Inferior parietal cortex (tissue), 1 donor: ENCODE data around the gene KCNH4.
"Not testable (repeated sequence)": the region's sequence is repeated elsewhere in the genome, so short reads cannot be mapped to it uniquely, and the experiment has no call there.

Source experiments
- DNase-seq: peaks from one replicate; pipeline ENCODE4 v3.0.0-alpha.2; 2016; ENCODE audit errors: extremely low spot score

Gene KCNH4

DNA sequence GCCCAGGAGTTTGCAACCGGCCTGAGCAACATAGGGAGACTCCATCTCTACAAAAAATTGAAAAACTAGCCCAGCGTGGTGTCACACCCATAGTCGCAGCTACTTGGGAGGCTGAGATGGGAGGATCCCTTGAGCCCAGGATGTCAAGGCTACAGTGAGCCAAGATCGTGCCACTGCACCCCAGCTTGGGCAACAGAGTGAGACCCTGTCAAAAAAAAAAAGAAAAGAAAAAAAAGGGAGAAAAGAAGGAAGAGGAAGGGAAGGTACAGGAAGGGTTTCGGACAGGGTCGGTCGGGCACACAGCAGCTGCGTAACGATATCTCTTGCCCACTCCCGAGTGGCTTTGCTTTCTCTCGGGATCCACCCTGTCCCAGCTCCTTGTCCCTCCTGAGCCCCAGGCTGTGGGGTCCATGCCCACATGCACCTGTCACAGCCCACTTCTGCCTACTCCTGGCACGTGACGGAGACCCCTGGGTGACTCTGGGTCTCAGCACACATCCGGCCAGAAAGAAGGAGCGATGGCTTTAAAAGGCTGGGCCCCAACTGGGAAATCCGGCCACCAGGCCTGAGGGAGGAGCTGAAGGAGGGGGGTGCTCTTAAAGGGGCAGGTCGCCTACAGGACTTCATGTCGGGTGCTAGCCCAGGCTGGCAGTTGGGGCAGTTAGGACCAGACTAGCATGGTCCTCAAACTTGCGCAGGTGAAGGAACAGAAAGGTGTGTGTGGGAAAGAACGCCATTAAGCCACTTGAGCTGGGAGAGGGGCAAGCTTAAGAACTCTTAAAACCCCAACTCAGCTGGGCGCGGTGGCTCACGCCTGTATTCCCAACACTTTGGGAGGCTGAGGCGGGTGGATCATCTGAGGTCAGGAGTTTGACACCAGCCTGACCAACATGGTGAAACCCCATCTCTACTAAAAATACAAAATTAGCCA is 13.3 kb upstream of the KCNH4 start, which contains the start of gene GHDC:
GHDC (minus strand) TSS at position 526 of the 931 bp plus-strand sequence. CDS start 913 bp downstream, outside the sequence.
- peak; percentile 87 for DNase-seq

DNA sequence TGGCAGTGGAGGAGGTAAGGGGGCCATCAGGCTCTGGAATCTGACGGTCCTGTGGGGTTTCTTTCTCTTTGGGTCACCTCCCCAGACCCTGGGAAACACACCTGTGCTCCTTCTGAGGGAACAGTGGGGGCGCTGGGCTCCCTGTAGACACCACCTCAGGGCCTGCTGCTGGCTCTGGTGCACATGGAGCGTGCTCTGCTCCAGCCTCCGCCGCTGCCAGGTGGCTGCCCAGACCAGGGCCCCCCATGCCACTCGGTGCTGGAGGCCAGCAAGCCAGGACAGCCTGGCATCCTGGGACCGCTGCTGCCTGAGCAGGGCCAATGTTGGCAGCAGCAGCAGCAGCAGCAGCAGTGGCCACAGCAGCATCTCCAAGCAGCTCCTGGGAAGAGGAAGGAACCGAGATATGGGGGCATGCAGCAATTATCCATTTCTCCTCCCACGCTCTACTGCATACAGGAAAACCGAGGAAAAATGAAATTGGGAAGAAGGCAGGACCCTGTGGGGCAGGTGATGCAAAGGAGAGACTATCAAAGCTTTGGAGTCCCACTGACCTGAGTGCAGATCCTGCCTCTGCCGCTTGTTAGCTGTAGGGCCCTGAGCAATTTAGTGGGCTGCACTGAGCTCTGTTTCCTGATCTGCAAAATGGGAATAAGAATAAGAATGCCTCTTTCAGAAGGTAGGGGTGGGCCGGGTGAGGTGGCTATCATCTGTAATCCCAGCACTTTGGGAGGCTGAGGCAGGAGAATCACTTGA is 12.4 kb upstream of the KCNH4 start:
- no peak for DNase-seq

- no peak for DNase-seq
These were observed 11.5 kb upstream of the KCNH4 start for GRCh38 chr17:42192189-42193126.

GRCh38 chr17:42191275-42191608 is 10.3 kb upstream of the KCNH4 start:
- DNase-seq: no peak

DNA sequence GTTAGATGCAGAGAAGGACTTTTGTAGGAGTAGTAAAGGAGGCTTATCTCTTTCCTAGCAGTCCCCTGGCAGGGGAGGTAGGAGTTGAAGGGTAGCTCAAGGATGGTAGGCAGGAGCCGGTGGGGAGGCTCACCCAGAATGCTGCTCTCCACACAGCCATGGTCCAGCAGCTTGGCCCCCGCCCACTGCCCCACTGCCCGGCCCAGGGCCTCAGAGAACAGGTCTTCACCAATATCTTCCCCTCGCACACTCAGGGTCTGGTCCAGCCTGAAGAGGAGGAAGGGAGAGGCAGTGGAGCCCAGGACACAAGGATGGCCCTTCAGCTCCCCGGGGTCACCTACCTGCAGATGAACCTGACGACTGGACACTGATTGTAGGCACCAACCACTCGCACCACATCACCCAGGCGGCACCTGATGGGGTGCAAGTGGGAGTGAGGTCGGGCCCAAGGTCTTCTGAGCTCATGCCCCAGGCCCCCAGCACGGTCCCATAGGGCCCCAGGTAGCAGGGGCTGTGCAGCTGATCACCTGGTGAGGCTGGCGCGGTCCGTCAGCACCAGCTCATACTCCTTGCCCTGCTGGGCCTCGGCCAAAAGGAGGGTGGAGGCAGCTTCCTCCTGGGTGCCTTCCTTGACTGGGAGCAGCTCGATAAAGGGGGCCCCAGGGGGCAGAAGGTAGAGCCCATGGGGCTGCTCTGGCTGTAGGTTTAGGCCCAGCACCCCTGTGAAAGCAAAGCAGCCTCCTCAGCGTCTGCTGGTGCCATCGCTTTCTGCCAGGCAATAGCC is 9.7 kb upstream of the KCNH4 start:
- no peak for DNase-seq

DNA sequence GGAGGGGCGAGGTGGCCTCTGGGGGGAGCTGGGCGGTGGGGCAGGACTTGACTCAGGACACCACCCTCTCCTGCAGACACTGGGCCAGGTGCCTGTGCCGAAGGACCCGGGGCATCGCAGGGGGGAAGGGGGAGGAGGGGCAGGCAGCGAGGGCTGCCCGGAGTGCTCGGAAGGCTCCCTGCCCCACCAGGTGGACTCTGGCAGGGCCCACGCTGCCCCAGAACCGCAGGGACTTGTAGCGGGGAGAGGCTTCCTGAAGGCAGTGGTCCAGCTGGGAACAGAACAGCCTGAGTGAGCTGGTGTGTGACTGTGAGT is 8.7 kb upstream of the KCNH4 start:
- no peak for DNase-seq

- no peak for DNase-seq
These were observed 8.1 kb upstream of the KCNH4 start for GRCh38 chr17:42188749-42189650.

DNA sequence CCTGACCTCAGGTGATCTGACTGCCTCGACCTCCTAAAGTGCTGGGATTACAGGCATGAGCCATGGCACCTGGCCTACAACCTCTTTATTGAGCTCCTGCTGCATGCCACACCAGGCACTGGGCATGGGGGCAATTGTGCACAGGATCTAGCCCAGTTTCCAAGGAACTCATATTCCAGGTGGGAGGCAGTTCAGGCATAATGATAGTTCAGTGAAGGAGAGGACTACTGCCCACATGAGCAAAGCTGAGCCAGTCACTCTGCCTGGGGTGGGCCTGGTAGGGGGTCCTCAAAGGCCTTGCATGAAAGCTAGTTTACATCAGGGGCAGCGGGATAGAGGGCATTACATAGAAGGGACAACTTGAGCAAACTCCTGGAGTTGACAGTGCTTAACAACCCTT is 6.9 kb upstream of the KCNH4 start:
- no peak for DNase-seq

DNA sequence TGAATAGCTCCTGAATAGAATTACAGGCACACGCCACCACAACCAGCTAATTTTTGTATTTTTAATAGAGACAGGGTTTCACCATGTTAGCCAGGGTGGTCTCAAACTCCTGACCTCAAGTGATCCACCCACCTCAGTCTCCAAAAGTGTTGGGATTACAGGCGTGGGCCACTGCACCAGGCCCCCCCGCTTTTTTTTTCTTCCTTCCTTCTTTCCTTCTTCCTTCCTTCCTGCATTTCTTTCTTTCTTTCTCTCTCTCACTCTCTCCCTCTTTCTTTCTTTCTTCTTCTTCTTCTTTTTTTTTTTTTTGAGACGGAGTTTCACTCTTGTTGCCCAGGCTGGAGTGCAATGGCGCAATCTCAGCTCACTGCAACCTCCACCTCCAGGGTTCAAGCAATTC is 5.2 kb upstream of the KCNH4 start:
- not testable (repeated sequence) for DNase-seq

DNA sequence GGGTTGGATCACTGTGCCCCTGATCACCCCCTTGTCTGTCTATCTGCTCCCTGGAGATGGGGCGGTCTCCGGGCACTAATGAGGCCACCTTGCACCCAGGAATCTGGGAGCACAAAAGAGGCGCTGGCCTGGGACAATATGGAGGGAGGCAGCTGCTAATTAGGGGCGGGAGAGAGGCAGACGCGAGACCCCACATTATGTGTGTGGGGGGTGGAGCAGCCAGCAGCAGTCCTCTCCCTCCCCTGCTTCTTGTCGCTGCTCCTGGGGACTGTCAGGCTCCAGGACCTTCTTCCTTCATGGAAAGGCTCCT is 4.6 kb upstream of the KCNH4 start:
- no peak for DNase-seq

DNA sequence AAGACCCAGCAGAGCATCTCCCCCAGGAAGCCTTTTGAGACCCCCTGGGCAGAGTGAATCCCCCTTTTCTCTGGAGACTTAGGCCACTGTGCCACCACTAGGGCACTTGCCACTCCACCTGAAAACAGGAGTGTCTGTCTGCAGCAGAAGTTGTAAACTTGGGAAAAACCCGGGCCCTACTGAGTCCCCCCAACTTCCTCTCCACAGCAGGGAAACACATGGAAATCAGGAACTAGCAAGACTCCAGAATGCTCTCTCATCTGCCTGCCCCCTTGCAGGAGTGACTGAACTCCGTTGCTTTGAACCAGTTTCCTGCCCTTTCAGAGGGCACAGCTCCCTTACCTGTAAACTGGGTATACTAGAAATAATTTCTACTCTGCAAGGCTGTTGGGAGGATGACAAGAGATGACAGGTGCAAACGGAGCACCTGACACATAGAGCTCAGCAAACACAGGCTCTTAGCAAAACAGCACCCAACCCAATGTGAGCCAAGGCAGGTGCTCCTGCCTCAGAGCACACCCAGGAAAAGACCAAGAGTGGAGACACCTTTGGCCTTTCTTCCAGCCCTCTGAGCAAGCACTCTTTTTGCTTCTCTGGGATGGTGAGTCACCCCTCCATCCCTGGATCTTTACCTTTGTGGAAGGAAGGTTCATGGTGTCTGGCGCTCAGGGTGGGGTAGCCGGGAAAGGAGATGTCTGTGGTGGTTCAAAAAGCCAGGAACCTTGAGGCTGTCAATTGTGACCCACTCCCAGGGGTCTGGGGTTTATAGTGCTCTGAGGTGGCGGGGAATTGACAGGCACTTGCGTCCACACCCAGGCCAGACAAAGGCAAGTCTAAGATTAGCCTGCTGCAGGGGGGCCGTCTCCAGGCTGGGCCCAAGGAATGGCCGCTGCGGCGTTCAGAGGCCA is 4.0 kb upstream of the KCNH4 start, which contains the start of gene HCRT:
HCRT (minus strand) TSS at position 740 of the 908 bp plus-strand sequence; CDS start at position 653, 87 bp downstream.
- DNase-seq: no peak

- peak; percentile 80 for DNase-seq
These were observed 3.1 kb upstream of the KCNH4 start for GRCh38 chr17:42183741-42184711.

DNA sequence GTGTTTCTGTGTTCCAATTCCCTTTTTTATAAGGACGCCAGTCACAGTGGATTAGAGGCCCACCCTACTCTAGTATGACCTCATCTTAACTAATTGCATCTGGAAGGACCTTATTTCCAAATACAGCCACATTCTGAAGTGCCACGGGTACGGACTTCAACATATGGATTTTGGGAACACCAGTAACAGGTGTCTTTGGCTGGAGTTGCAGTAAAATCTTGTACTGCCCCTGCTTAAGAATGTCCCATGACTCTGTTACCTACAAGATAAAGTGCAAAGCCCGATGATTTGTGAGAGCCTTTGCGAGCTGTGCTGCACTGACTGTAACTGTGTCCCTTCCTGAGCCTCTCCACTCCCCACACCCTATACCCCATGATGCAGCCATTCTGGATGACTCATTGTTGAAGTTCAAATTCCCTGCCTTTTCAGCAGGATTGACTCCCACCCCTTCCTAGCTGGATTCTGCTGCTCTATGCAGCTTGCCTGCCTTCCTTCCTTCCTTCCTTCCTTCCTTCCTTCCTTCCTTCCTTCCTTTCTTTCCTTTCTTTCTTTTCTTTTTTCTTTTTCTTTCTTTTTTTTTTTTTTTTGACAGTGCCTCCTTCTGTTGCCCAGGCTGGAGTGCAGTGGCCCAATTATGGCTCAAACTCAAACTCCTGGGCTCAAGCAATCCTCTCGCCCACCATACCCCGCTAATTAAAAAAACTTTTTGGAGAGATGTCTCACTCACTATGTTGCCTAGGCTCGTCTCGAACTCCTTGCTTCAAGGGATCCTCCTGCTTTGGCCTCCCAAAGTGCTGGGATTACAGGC is 2.2 kb upstream of the KCNH4 start:
- no peak for DNase-seq

GRCh38 chr17:42181851-42182207 is 887 bp upstream of the KCNH4 start:
- no peak for DNase-seq

GRCh38 chr17:42180411-42180921 is 476 bp downstream of the KCNH4 start:
- no peak for DNase-seq

DNA sequence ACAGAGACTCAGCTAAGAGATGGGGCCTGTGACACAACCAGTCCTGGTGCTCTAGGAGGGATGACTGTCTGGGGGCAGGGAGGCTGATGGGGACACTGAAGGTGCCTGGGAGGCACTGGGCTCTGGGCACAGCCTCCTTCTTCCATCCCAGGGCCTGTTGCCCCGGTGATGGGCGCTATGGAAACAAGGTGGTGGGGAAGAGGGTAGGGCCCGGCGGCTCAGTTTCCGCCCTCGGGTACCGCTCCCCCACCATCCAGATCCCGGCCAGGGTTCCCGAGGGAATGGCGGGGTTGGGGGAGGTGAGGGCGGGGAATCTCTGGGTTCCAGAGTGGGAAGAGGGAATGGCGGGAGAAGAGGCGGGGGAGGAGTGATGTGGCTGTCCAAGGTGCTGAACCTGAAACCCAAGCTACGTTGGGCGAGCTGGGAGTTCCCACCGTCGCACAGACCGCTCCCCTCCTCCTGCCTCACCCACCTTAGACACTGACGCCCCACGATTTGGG is 981 bp downstream of the KCNH4 start:
- DNase-seq: no peak

DNA sequence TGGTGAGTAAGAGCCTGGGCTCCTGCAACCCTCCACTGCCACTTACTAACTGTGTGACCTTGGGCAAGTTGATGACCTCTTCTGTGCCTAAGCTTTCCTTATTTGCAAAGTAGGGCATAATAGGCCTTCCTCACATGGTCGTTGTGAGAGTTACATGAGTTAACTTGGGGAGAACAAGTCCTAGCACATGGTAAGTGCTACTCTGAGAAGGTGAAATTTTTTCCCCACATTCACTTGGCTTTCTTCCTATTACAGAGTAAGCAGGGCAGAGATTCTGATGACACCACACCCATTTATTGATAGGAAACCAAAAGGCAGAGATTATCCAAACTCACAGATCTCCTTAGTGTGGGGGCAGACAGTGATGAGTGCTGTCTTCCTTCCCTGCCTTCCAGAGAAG is 1.6 kb downstream of the KCNH4 start:
- DNase-seq: no peak
